DOHH2 (cell line): ENCODE results near the gene DES.

Source experiments
- H3F3A ChIP-seq: fragments of 200-600 bp; sonication (generic), shearing (Covaris generic); 2 replicates; pipeline ENCODE4 v1.6.0; 2016; ENCODE audit warnings: antibody characterized with exemption, mild to moderate bottlenecking; ENCODE audit not compliant: control insufficient read depth, insufficient read depth
- H3K27ac ChIP-seq: fragments of 200-600 bp; sonication (generic); 2 replicates; pipeline ENCODE4 v1.5.1; 2014; ENCODE audit warnings: low read depth, mild to moderate bottlenecking, low read length, moderate library complexity
- H3K27me3 ChIP-seq: fragments of 200-600 bp; sonication (generic); 2 replicates; pipeline ENCODE4 v1.6.1; 2014; ENCODE audit warnings: mild to moderate bottlenecking, low read length, mixed read lengths; ENCODE audit not compliant: control insufficient read depth
- H3K36me3 ChIP-seq: fragments of 200-600 bp; sonication (generic); 2 replicates; pipeline ENCODE4 v1.6.1; 2014; ENCODE audit warnings: mild to moderate bottlenecking, low read length, moderate library complexity, mixed read lengths; ENCODE audit not compliant: control insufficient read depth
- H3K4me1 ChIP-seq: fragments of 200-600 bp; sonication (generic); 2 replicates; pipeline ENCODE4 v1.6.1; 2014; ENCODE audit warnings: mild to moderate bottlenecking, low read length, mixed read lengths; ENCODE audit not compliant: control insufficient read depth
- H3K4me2 ChIP-seq: fragments of 200-600 bp; sonication (generic); 2 replicates; pipeline ENCODE4 v1.6.0; 2014; ENCODE audit warnings: mild to moderate bottlenecking, low read length, moderate library complexity
- H3K4me3 ChIP-seq: fragments of 200-600 bp; sonication (generic); 2 replicates; pipeline ENCODE4 v1.5.1; 2014; ENCODE audit warnings: mild to moderate bottlenecking, low read length, mixed read lengths
- H3K79me2 ChIP-seq: fragments of 200-600 bp; sonication (generic); 2 replicates; pipeline ENCODE4 v1.6.1; 2014; ENCODE audit warnings: mild to moderate bottlenecking, low read length, mixed read lengths; ENCODE audit not compliant: control insufficient read depth
- H3K9me2 ChIP-seq: fragments of 200-600 bp; sonication (generic); replicated peaks from 2 replicates; pipeline ENCODE4 v1.6.1; 2014; ENCODE audit warnings: mild to moderate bottlenecking, low read length, mixed read lengths; ENCODE audit not compliant: control insufficient read depth
- H3K9me3 ChIP-seq: fragments of 200-600 bp; sonication (generic); 2 replicates; pipeline ENCODE4 v1.6.1; 2014; ENCODE audit warnings: antibody characterized with exemption, low read length, mixed read lengths; ENCODE audit not compliant: control insufficient read depth, insufficient read depth
- H4K20me1 ChIP-seq: fragments of 200-600 bp; sonication (generic); 2 replicates; pipeline ENCODE4 v1.6.0; 2014; ENCODE audit warnings: low read depth, mild to moderate bottlenecking, antibody characterized with exemption, low read length, moderate library complexity; ENCODE audit not compliant: control insufficient read depth, insufficient read depth
- CTCF ChIP-seq: fragments of 200-600 bp; sonication (generic); IDR thresholded peaks from one replicate; pipeline ENCODE4 v1.5.1; 2014; ENCODE audit warnings: antibody characterized with exemption, mild to moderate bottlenecking, low read depth, low read length; ENCODE audit not compliant: poor library complexity, severe bottlenecking
- EZH2phosphoT487 ChIP-seq: fragments of 200-600 bp; sonication (generic); IDR thresholded peaks from 2 replicates; pipeline ENCODE4 v1.6.1; 2017; ENCODE audit warnings: borderline replicate concordance, mild to moderate bottlenecking, antibody characterized with exemption, low read length, moderate library complexity, mixed read lengths

DES gene

GRCh38 chr2:219408204-219408603 is 10.0 kb upstream of the DES start:
- Histone ChIP-seq H3K4me1 (no peaks in the 10 kb centered on the region), H4K20me1 (no peaks in the 10 kb centered on the region), H3F3A (no peaks in the 10 kb centered on the region), H3K9me3 (peaks cover 3% of the 10 kb centered on the region), H3K27me3 (peaks cover 2% of the 10 kb centered on the region; the same call in 1 of the 2 replicates), H3K4me2 (no peak overlapping the region), H3K9me2 (no peaks in the 10 kb centered on the region), H3K36me3 (no peaks in the 10 kb centered on the region), H3K79me2 (no peaks in the 10 kb centered on the region), H3K27ac (no peak overlapping the region), H3K4me3 (no peak overlapping the region)
- TF ChIP-seq EZH2phosphoT487 (no peak), CTCF (no peak)

- Histone ChIP-seq H3K27me3 (no peaks in the 10 kb centered on the region; the same call in 1 of the 2 replicates), H3K79me2 (no peaks in the 10 kb centered on the region), H3K4me1 (no peaks in the 10 kb centered on the region), H3K4me2 (no peak overlapping the region), H4K20me1 (no peaks in the 10 kb centered on the region), H3K4me3 (no peak overlapping the region), H3K9me2 (no peaks in the 10 kb centered on the region), H3K27ac (no peak overlapping the region), H3K36me3 (no peaks in the 10 kb centered on the region), H3F3A (no peaks in the 10 kb centered on the region), H3K9me3 (peaks cover 3% of the 10 kb centered on the region)
- no peak for TF ChIP-seq EZH2phosphoT487
Observed at GRCh38 chr2:219408631-219409030, 9.5 kb upstream of the DES start.

GRCh38 chr2:219409619-219410018 is 8.6 kb upstream of the DES start:
- TF ChIP-seq EZH2phosphoT487 (no peak), CTCF (no peak)
- H3K4me1 ChIP-seq, result no peaks in the 10 kb centered on the region

GRCh38 chr2:219410390-219410789 is 7.8 kb upstream of the DES start:
- H3K27ac ChIP-seq, result no peak overlapping the region
- H3F3A ChIP-seq, result no peaks in the 10 kb centered on the region
- TF ChIP-seq EZH2phosphoT487 (no peak), CTCF (no peak)
- H3K9me2 ChIP-seq, result no peaks in the 10 kb centered on the region
- no peaks in the 10 kb centered on the region for H4K20me1 ChIP-seq
- peaks cover 7% of the 10 kb centered on the region for H3K27me3 ChIP-seq
- no peaks in the 10 kb centered on the region for H3K4me1 ChIP-seq
- H3K79me2 ChIP-seq, result no peaks in the 10 kb centered on the region
- no peak overlapping the region for H3K4me2 ChIP-seq
- H3K9me3 ChIP-seq, result peaks cover 3% of the 10 kb centered on the region
- no peak overlapping the region for H3K4me3 ChIP-seq
- H3K36me3 ChIP-seq, result no peaks in the 10 kb centered on the region

More at GRCh38 chr2:219409619-219410018, 8.6 kb upstream of the DES start:
- H3K4me2 ChIP-seq, result no peak overlapping the region
- H3K36me3 ChIP-seq, result no peaks in the 10 kb centered on the region
- H3K9me2 ChIP-seq, result no peaks in the 10 kb centered on the region
- H4K20me1 ChIP-seq, result no peaks in the 10 kb centered on the region
- H3F3A ChIP-seq, result no peaks in the 10 kb centered on the region
- no peak overlapping the region for H3K27ac ChIP-seq
- H3K9me3 ChIP-seq, result peaks cover 3% of the 10 kb centered on the region
- H3K4me3 ChIP-seq, result no peak overlapping the region
- peaks cover 3% of the 10 kb centered on the region for H3K27me3 ChIP-seq
- H3K79me2 ChIP-seq, result no peaks in the 10 kb centered on the region
